Heart left ventricle (tissue), 16 donors: ENCODE data around the gene DAPK2. TPM values are rescaled to one million over a fixed set of nuclear protein-coding genes. Genes with fewer than 3 reads are reported as not detected.
"Not testable (repeated sequence)": the region's sequence is repeated elsewhere in the genome, so short reads cannot be mapped to it uniquely, and the experiment has no call there.

Source experiments
- ATAC-seq, 4 donors: fragments of 200-7000 bp; cut with Tn5 transposase; one replicate each; pipeline ENCODE4 v1.9.1; 2020 to 2022; ENCODE audit warnings: moderate library complexity in 4 of 4, mild to moderate bottlenecking in 3 of 4, moderate number of reproducible peaks in 1 of 4
- DNase-seq, 5 donors: peaks; one replicate each; pipeline ENCODE4 v3.0.0-alpha.2; 2020
- H3K27ac ChIP-seq, 12 donors: fragments of 200-600 bp; sonication (generic) in 4 of 12; one replicate each; pipeline versions ENCODE4 v1.5.0 to v1.8.0; 2016 to 2022; ENCODE audit warnings: mild to moderate bottlenecking in 2 of 12
- H3K27me3 ChIP-seq, 9 donors: fragments of 200-600 bp; sonication (generic) in 2 of 9; one replicate each; pipeline versions ENCODE4 v1.5.1 to v1.8.0; 2016 to 2022; ENCODE audit warnings: mild to moderate bottlenecking in 3 of 9
- H3K36me3 ChIP-seq, 9 donors: fragments of 200-600 bp; sonication (generic) in 2 of 9; one replicate each; pipeline versions ENCODE4 v1.5.0 to v1.8.0; 2018 to 2022; ENCODE audit warnings: mild to moderate bottlenecking in 2 of 9
- H3K4me1 ChIP-seq, 12 donors: fragments of 200-600 bp; sonication (generic) in 4 of 12; one replicate each; pipeline versions ENCODE4 v1.5.0 to v1.8.0; 2016 to 2022; ENCODE audit warnings: mild to moderate bottlenecking in 3 of 12
- H3K4me3 ChIP-seq, 12 donors: fragments of 200-600 bp; sonication (generic) in 4 of 12; one replicate each; pipeline versions ENCODE4 v1.5.0 to v1.8.0; 2017 to 2022; ENCODE audit warnings: mild to moderate bottlenecking in 9 of 12, moderate library complexity in 4 of 12
- H3K9me3 ChIP-seq, 12 donors: fragments of 200-600 bp; sonication (generic) in 4 of 12; one replicate each; pipeline versions ENCODE4 v1.5.0 to v1.8.0; 2016 to 2022; ENCODE audit warnings: mild to moderate bottlenecking in 1 of 12
- POLR2A ChIP-seq, 2 donors: fragments of 450-650 bp; IDR thresholded peaks; one replicate each; pipeline ENCODE4 v1.6.1; 2017; ENCODE audit warnings: antibody characterized with exemption in 2 of 2, mild to moderate bottlenecking in 2 of 2, moderate library complexity in 2 of 2
- WGBS, 4 donors: extraction: QIAGEN DNeasy Blood & Tissue Kit in 2 of 4; methylation state at CpG; one replicate each; pipeline versions ENCODE4 v1.1.5 to v1.1.7; 2013 to 2018; 5-methylcytosine and 5-hydroxymethylcytosine counted together
- intact Hi-C, 10 donors: fragments of 100-400 bp; cut with DNase I; formaldehyde crosslinking; loops; one replicate each; pipeline versions ENCODE4 v1.11.1 to v1.14.2; 2022
- polyA plus RNA-seq, 2 donors: library from polyadenylated mRNA; stranded (reverse); fragments of 200-250 nt; gene quantifications; one replicate each; pipeline ENCODE4 v1.2.3, GENCODE V29; 2013
- total RNA-seq, 9 donors: library from RNA; depleted of rRNA in 2 of 9; stranded (reverse); fragments of >200 nt in 2 of 9; fragmentation: NEBNext Ultra II Directional in 3 of 9; extraction: Animal tissue kit (Norgen Biotek cat#: 25700) in 3 of 9; gene quantifications; one replicate each; pipeline versions ENCODE4 v1.1.0 to v1.2.4, GENCODE V29; 2016 to 2023
- TF ChIP-seq, protein P1 (sequence below), 12 donors: fragments of 200-600 bp; sonication (generic) in 4 of 12; IDR thresholded peaks; one replicate each; pipeline versions ENCODE4 v1.5.0 to v1.8.0; 2018 to 2022; ENCODE audit warnings: antibody characterized with exemption in 12 of 12, mild to moderate bottlenecking in 5 of 12
- donor health status: ischemic (EF 13 %, LVEDD 7.1; RV severe dilation, severe dysfunction).
- donor health status: healthy with polysubstance abuse.
- donor health status: DM: no; HTN: yes; CAD: no.
- donor health status: DM: no; HTN: no; CAD: no.
- donor health status: ischemic (EF 25% LVEDD 6.9; RV normal size, moderate dysfunction).
- donor health status: ischemic (EF 25% LVEDD 5.7; RV mildly dilated, moderate dysfunction).
- donor health status: healthy.
- donor health status: DM: yes; HTN: yes; CAD: no.
- donor health status: ischemic (EF 35%, LVEDD 5.7; RV mildly dilated, moderate dysfunction).
- donor health status: nonischemic (EF 11% LVEDD 7.7; RV severe dilation, severe dysfunction).
- donor health status: DM: yes; HTN: yes; CAD: no.
- donor health status: PGD.
- donor health status: ischemic (EF 29% LVEDD 5.4; RV normal size, mild dysfunction).
- donor health status: nonischemic (EF 23%, LVEDD 6.1; RV moderate dilation, normal function).

Gene DAPK2
- total and polyA plus RNA-seq, 11 donors = 20.4 to 56.2 (median 26.4) TPM

DNA sequence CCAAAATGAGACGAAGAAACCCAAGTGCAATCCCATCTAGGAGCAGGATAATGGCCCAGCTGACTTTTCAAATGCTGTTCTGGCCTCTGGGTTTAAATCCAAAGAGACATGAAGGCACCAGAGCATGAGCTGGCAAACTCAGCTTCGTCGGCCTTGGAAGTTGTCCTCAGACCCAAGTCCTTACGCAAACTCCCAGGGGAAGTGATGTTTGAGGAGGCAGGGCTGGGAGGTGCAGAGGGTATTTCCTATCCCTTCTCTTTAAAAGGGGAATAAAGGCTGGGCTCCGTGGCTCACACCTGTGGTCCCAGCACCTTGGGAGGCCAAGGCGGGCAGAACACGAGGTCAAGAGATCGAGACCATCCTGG lies 143.6 kb downstream of the DAPK2 start:
- no peak for DNase-seq
- no peaks in the 10 kb centered on the region for H3K27me3 ChIP-seq
- no peak overlapping the region for H3K4me3 ChIP-seq
- no peaks in the 10 kb centered on the region for H3K9me3 ChIP-seq
- no peak for TF ChIP-seq POLR2A (IDR thresholded peaks at IDR 0.05)
- no peak for ATAC-seq
- no peak overlapping the region for H3K27ac ChIP-seq
- peaks cover 0 to 7% (median 0%) of the 10 kb centered on the region in 9 donors for H3K36me3 ChIP-seq
- intact Hi-C loops = no loop called here
- H3K4me1 ChIP-seq = peaks cover 0 to 53% (median 3%) of the 10 kb centered on the region in 12 donors
- WGBS, 4 donors = 75 to 85% (median 77%) methylated on average over 8 of the region's 8 CpGs

- Histone ChIP-seq H3K27me3 (no peaks in the 10 kb centered on the region), H3K9me3 (no peaks in the 10 kb centered on the region), H3K4me3 (no peak overlapping the region), H3K36me3 (peaks cover 0 to 2% (median 0%) of the 10 kb centered on the region in 9 donors), H3K4me1 (peaks cover 0 to 54% (median 4%) of the 10 kb centered on the region in 12 donors), H3K27ac (no peak overlapping the region)
- WGBS, 4 donors = 67 to 73% (median 68%) methylated on average over 3 of the region's 3 CpGs
- DNase-seq (no peak), ATAC-seq (no peak)
- no peak for TF ChIP-seq POLR2A (IDR thresholded peaks at IDR 0.05)
- TF ChIP-seq, protein P1, sequence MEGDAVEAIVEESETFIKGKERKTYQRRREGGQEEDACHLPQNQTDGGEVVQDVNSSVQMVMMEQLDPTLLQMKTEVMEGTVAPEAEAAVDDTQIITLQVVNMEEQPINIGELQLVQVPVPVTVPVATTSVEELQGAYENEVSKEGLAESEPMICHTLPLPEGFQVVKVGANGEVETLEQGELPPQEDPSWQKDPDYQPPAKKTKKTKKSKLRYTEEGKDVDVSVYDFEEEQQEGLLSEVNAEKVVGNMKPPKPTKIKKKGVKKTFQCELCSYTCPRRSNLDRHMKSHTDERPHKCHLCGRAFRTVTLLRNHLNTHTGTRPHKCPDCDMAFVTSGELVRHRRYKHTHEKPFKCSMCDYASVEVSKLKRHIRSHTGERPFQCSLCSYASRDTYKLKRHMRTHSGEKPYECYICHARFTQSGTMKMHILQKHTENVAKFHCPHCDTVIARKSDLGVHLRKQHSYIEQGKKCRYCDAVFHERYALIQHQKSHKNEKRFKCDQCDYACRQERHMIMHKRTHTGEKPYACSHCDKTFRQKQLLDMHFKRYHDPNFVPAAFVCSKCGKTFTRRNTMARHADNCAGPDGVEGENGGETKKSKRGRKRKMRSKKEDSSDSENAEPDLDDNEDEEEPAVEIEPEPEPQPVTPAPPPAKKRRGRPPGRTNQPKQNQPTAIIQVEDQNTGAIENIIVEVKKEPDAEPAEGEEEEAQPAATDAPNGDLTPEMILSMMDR (IDR thresholded peaks at IDR 0.05) = no peak
- intact Hi-C loops = no loop called here
These were observed 144.2 kb downstream of the DAPK2 start for GRCh38 chr15:63901912-63902670.

DNA sequence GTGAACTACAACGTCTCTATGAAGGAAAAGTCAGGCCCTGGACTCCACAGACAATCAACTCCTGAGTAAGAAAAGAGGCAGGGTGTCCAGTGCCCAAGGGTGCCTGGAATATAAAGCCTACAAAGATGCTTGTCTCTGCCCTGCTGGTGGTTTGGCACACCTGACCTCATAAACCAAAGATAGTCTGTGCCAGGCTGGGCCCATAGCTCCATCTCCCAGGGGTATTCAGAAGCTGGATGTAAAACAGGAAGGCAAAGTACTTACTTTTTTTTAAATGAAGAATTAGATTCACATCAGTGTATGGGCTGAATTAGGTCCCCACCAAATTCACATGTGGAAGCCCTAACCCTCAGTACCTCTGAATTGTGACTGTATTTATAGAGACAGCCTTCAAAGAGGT lies 146.0 kb downstream of the DAPK2 start:
- ATAC-seq (no peak), DNase-seq (no peak)
- Histone ChIP-seq H3K4me1 (peaks cover 0 to 54% (median 9%) of the 10 kb centered on the region in 12 donors), H3K27me3 (no peaks in the 10 kb centered on the region), H3K27ac (no peak overlapping the region), H3K4me3 (no peak overlapping the region), H3K9me3 (no peaks in the 10 kb centered on the region), H3K36me3 (no peaks in the 10 kb centered on the region)
- intact Hi-C loops = no loop called here
- TF ChIP-seq, protein P1 (IDR thresholded peaks at IDR 0.05) = no peak
- no peak for TF ChIP-seq POLR2A (IDR thresholded peaks at IDR 0.05)
- WGBS, 4 donors = 75 to 100% (median 88%) methylated on average over 1 of the region's 1 CpG

- Histone ChIP-seq H3K4me1 (peaks cover 0 to 58% (median 9%) of the 10 kb centered on the region in 12 donors), H3K27ac (peak overlapping the region in 1 of 12 donors; percentile 58)
- H3K9me3 ChIP-seq, H3K4me3 ChIP-seq, ATAC-seq, H3K36me3 ChIP-seq, H3K27me3 ChIP-seq, DNase-seq: not testable (repeated sequence)
- intact Hi-C loops = loop anchor here in 2 of 10 donors (5.0 to 10.0 kb wide), 2 partner anchors 145 to 148 kb away; partner anchors contain the start of gene DAPK2 (in 2 of the 2)
- WGBS, 4 donors = 91 to 93% (median 92%) methylated on average over 7 of the region's 7 CpGs
These were observed 146.7 kb downstream of the DAPK2 start for GRCh38 chr15:63899606-63900005.

DNA sequence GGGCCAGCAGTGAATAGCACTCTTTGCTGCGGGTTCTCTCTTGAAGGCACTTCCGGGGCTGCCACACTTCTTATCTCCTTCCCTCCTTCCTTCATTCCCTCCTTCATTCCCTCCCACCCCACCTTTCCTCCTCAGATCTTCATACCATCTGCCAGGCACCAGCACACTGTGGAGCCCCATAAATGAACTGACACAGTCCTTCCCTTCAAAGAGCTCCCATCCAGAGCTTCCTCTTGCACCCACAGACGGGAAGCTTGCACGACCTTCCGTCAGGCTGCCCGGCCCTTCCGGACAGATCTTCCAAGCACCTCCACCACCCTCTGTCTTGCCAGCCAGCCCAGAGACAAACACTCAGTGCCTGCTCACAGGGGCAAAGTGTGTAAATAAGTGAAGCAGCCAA lies 147.1 kb downstream of the DAPK2 start:
- peak in 1 of 4 donors; percentile 29 for ATAC-seq
- DNase-seq = peak in 1 of 5 donors; percentile 63
- Histone ChIP-seq H3K9me3 (no peaks in the 10 kb centered on the region), H3K27ac (peak overlapping the region in 1 of 12 donors; percentile 58), H3K27me3 (no peaks in the 10 kb centered on the region), H3K4me1 (peaks cover 0 to 62% (median 9%) of the 10 kb centered on the region in 12 donors), H3K4me3 (no peak overlapping the region), H3K36me3 (no peaks in the 10 kb centered on the region)
- intact Hi-C loops = loop anchor here in 2 of 10 donors (5.0 to 10.0 kb wide), 2 partner anchors 146 to 148 kb away; partner anchors contain the start of gene DAPK2 (in 2 of the 2)
- 66 to 71% (median 69%) methylated on average over 7 of the region's 7 CpGs for WGBS, 4 donors
- no peak for TF ChIP-seq POLR2A (IDR thresholded peaks at IDR 0.05)
- TF ChIP-seq, protein P1 (IDR thresholded peaks at IDR 0.05) = no peak
